GM18517 (cell line): ENCODE measurements around the gene KCNH4.
A peak's percentile ranks its signal among the peaks of the same experiment; 100 is the strongest.
"Not testable (repeated sequence)": the region's sequence is repeated elsewhere in the genome, so short reads cannot be mapped to it uniquely, and the experiment has no call there.

Experiments
- ATAC-seq: cut with Tn5 transposase; IDR thresholded peaks from one replicate; pipeline ENCODE4 v1.9.1; 2021; ENCODE audit warnings: mild to moderate bottlenecking, moderate library complexity; ENCODE audit not compliant: unreplicated experiment

KCNH4 gene

DNA sequence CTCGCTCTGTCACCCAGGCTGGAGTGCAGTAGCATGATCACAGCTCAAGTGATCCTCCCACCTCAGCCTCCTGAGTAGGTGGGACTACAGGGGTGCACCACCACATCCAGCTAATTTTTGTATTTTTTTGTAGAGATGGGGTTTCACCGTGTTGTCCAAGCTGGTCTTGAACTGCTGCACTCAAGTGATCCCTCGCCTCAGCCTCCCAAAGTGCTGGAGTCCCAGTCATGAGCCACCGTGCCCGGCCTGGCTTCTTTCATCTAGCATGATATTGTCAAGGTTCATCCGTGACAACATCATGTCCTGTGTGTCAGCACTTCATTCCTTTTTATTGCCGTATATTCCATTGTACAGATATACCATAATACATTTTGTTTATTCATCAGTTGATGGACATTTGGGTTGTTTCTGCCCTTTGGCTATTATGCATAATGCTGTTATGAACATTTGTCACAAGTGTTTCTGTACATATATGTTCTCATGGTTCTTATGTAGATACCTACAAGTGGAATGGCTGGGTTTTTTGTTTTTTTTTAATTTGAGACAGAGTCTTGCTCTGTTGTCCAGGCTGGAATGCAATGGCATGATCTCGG is 16.7 kb upstream of the KCNH4 start:
- no peak for ATAC-seq

DNA sequence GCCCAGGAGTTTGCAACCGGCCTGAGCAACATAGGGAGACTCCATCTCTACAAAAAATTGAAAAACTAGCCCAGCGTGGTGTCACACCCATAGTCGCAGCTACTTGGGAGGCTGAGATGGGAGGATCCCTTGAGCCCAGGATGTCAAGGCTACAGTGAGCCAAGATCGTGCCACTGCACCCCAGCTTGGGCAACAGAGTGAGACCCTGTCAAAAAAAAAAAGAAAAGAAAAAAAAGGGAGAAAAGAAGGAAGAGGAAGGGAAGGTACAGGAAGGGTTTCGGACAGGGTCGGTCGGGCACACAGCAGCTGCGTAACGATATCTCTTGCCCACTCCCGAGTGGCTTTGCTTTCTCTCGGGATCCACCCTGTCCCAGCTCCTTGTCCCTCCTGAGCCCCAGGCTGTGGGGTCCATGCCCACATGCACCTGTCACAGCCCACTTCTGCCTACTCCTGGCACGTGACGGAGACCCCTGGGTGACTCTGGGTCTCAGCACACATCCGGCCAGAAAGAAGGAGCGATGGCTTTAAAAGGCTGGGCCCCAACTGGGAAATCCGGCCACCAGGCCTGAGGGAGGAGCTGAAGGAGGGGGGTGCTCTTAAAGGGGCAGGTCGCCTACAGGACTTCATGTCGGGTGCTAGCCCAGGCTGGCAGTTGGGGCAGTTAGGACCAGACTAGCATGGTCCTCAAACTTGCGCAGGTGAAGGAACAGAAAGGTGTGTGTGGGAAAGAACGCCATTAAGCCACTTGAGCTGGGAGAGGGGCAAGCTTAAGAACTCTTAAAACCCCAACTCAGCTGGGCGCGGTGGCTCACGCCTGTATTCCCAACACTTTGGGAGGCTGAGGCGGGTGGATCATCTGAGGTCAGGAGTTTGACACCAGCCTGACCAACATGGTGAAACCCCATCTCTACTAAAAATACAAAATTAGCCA is 13.3 kb upstream of the KCNH4 start, which contains the start of gene GHDC:
GHDC (minus strand) TSS at position 526 of the 931 bp plus-strand sequence. CDS start 913 bp downstream, outside the sequence.
- peak; percentile 65 for ATAC-seq

DNA sequence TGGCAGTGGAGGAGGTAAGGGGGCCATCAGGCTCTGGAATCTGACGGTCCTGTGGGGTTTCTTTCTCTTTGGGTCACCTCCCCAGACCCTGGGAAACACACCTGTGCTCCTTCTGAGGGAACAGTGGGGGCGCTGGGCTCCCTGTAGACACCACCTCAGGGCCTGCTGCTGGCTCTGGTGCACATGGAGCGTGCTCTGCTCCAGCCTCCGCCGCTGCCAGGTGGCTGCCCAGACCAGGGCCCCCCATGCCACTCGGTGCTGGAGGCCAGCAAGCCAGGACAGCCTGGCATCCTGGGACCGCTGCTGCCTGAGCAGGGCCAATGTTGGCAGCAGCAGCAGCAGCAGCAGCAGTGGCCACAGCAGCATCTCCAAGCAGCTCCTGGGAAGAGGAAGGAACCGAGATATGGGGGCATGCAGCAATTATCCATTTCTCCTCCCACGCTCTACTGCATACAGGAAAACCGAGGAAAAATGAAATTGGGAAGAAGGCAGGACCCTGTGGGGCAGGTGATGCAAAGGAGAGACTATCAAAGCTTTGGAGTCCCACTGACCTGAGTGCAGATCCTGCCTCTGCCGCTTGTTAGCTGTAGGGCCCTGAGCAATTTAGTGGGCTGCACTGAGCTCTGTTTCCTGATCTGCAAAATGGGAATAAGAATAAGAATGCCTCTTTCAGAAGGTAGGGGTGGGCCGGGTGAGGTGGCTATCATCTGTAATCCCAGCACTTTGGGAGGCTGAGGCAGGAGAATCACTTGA is 12.4 kb upstream of the KCNH4 start:
- ATAC-seq, result no peak

DNA sequence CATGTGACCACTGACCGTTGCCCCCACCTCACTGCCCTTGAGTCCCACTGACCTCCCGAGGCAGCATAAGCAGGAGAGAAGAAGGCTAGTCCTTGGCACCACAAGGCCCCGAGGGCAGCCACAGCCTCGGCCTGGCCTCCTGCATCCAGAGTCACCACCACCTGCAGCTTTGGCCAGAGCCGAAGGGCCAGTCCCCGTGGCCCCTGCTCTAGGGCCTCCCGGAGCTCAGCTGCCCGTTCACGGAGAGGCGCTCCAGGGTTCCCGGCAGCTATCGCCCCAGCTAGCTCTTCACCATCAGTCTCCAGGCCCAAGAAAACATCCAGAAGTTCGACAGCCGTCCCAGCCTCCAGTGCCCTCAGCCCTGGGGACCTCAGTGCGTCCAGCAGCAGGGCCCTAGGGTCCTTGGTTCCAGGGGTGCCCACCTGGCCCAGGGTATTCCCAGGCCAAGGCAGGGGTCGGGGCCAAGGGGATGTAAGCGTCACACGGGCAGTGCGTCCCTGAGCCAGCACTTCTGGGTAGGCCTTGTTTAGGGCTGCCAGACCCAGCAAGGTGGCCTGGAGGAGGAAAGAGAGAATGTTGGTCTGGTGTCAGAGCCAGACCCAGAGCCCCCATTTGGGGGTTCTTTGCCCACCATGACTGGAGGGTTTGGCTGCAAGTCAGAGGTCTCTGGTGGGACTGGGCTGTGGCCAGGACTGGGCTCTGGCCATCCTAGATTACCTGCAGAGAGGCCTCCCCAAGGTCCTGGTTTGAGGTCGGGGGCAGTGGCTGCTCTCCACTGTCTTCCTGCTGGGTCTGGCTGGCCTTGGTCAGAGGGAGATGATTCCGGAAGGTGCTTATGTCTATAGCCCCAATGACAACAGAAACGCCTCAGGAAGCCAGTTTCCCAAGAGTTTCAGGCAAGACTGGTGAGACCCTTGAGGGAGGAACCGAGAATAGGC is 11.5 kb upstream of the KCNH4 start:
- ATAC-seq, result no peak

DNA sequence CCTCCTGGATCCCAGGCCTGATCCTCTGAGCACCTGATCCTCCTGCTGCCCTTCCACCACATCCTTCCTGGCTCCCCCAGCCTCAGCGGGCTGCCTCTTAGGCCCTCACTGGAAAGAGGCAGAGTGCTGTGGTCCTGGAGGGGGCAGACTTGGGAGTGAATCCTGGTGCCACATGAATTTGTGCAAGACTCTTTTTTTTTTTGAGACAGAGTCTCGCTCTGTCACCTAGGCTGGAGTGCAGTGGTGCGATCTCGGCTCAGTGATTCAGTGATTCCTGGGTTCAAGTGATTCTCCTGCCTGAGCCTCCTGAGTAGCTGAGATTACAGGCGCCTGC is 10.3 kb upstream of the KCNH4 start:
- ATAC-seq, result no peak

DNA sequence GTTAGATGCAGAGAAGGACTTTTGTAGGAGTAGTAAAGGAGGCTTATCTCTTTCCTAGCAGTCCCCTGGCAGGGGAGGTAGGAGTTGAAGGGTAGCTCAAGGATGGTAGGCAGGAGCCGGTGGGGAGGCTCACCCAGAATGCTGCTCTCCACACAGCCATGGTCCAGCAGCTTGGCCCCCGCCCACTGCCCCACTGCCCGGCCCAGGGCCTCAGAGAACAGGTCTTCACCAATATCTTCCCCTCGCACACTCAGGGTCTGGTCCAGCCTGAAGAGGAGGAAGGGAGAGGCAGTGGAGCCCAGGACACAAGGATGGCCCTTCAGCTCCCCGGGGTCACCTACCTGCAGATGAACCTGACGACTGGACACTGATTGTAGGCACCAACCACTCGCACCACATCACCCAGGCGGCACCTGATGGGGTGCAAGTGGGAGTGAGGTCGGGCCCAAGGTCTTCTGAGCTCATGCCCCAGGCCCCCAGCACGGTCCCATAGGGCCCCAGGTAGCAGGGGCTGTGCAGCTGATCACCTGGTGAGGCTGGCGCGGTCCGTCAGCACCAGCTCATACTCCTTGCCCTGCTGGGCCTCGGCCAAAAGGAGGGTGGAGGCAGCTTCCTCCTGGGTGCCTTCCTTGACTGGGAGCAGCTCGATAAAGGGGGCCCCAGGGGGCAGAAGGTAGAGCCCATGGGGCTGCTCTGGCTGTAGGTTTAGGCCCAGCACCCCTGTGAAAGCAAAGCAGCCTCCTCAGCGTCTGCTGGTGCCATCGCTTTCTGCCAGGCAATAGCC is 9.7 kb upstream of the KCNH4 start:
- no peak for ATAC-seq

DNA sequence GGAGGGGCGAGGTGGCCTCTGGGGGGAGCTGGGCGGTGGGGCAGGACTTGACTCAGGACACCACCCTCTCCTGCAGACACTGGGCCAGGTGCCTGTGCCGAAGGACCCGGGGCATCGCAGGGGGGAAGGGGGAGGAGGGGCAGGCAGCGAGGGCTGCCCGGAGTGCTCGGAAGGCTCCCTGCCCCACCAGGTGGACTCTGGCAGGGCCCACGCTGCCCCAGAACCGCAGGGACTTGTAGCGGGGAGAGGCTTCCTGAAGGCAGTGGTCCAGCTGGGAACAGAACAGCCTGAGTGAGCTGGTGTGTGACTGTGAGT is 8.7 kb upstream of the KCNH4 start:
- no peak for ATAC-seq

DNA sequence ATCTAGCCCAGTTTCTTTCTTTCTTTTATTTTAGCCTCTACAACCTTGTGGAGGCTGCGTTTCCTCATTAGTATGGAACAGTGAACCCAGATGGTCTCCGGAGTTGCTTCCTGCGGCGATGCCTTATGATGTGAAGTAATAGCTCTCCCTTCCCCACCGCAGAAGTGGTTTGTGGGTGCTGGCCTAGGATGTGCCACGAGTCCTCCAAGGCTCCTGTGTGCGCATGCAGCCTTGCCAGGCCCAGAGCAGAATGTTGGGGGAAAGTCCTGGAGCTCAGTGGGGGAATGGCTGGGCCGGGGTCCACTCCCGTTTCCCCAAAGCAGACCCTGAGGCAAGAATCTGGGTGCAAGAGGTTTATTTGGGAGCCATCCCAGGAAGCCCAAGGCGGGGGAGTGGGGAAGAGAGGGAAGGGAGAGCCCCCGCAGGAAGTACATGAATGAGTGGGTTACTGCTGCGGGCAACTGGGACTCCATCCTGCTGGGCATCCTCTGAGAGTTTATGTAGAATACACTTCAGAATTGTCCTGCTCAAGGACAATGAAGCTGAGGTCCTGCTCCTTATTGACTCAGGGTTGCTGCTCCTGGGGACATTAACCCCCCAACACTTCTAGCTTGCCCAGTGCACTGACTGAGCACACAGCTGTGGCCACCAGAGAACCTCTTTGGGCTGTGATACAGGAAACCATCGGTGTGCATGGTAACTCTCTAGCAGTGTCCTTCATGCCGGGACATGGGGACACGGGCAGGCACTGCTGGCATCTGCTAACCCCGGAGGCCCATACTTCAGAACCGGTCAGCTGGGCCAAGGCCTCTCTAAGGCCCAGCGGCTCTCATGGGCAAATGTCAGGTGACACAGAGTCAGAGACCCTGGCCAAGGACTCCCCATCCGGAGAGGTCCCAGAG is 8.1 kb upstream of the KCNH4 start:
- ATAC-seq, result no peak

DNA sequence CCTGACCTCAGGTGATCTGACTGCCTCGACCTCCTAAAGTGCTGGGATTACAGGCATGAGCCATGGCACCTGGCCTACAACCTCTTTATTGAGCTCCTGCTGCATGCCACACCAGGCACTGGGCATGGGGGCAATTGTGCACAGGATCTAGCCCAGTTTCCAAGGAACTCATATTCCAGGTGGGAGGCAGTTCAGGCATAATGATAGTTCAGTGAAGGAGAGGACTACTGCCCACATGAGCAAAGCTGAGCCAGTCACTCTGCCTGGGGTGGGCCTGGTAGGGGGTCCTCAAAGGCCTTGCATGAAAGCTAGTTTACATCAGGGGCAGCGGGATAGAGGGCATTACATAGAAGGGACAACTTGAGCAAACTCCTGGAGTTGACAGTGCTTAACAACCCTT is 6.9 kb upstream of the KCNH4 start:
- no peak for ATAC-seq

DNA sequence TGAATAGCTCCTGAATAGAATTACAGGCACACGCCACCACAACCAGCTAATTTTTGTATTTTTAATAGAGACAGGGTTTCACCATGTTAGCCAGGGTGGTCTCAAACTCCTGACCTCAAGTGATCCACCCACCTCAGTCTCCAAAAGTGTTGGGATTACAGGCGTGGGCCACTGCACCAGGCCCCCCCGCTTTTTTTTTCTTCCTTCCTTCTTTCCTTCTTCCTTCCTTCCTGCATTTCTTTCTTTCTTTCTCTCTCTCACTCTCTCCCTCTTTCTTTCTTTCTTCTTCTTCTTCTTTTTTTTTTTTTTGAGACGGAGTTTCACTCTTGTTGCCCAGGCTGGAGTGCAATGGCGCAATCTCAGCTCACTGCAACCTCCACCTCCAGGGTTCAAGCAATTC is 5.2 kb upstream of the KCNH4 start:
- not testable (repeated sequence) for ATAC-seq

DNA sequence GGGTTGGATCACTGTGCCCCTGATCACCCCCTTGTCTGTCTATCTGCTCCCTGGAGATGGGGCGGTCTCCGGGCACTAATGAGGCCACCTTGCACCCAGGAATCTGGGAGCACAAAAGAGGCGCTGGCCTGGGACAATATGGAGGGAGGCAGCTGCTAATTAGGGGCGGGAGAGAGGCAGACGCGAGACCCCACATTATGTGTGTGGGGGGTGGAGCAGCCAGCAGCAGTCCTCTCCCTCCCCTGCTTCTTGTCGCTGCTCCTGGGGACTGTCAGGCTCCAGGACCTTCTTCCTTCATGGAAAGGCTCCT is 4.6 kb upstream of the KCNH4 start:
- ATAC-seq, result no peak

DNA sequence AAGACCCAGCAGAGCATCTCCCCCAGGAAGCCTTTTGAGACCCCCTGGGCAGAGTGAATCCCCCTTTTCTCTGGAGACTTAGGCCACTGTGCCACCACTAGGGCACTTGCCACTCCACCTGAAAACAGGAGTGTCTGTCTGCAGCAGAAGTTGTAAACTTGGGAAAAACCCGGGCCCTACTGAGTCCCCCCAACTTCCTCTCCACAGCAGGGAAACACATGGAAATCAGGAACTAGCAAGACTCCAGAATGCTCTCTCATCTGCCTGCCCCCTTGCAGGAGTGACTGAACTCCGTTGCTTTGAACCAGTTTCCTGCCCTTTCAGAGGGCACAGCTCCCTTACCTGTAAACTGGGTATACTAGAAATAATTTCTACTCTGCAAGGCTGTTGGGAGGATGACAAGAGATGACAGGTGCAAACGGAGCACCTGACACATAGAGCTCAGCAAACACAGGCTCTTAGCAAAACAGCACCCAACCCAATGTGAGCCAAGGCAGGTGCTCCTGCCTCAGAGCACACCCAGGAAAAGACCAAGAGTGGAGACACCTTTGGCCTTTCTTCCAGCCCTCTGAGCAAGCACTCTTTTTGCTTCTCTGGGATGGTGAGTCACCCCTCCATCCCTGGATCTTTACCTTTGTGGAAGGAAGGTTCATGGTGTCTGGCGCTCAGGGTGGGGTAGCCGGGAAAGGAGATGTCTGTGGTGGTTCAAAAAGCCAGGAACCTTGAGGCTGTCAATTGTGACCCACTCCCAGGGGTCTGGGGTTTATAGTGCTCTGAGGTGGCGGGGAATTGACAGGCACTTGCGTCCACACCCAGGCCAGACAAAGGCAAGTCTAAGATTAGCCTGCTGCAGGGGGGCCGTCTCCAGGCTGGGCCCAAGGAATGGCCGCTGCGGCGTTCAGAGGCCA is 4.0 kb upstream of the KCNH4 start, which contains the start of gene HCRT:
HCRT (minus strand) TSS at position 740 of the 908 bp plus-strand sequence; CDS start at position 653, 87 bp downstream.
- ATAC-seq, result no peak

DNA sequence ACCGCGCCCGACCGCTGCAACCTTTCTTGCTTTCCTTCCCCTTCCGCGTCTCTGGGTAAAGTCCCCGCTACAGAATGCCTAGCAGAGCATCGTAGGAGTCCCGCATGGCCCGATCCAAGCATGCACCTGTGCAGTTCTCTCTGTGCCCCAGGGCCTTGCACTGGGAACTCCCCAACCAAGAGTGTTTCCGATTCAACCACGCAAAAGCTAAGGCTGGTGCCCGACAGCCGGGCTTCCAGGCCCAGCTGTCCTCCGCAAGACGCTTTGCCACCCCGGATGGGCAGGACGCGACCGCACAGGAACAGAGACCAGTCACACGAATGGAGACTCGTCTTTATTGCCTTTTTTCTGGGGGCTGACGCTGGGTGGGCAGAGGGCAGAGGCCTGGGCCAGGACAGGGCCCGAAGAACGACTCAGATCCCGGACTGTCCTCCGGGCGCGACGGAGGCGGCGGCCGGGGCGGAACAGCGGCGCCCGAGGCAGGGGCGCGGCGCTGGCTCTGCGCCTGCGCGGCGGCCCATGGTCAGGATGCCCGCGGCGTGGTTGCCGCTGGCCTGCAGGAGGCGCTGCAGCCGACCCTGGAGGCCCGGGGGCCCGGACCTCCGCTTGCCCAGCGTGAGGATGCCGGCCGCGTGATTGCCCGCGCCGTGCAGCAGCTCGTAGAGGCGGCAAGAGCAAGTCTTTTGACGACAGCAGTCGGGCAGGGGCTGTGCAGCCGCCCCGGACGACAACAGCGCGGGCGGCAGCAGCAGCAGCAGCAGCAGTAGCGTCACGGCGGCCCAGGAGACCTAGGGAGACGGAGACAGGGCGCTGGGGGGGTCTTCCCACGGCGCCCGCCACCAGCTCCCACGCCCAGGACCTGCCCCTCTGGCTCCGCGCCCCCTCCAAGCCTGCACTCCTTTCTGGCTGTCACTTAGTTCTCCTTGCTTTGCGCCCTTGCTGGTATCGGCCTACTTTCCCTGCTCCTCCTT is 3.1 kb upstream of the KCNH4 start:
- peak; percentile 65 for ATAC-seq

DNA sequence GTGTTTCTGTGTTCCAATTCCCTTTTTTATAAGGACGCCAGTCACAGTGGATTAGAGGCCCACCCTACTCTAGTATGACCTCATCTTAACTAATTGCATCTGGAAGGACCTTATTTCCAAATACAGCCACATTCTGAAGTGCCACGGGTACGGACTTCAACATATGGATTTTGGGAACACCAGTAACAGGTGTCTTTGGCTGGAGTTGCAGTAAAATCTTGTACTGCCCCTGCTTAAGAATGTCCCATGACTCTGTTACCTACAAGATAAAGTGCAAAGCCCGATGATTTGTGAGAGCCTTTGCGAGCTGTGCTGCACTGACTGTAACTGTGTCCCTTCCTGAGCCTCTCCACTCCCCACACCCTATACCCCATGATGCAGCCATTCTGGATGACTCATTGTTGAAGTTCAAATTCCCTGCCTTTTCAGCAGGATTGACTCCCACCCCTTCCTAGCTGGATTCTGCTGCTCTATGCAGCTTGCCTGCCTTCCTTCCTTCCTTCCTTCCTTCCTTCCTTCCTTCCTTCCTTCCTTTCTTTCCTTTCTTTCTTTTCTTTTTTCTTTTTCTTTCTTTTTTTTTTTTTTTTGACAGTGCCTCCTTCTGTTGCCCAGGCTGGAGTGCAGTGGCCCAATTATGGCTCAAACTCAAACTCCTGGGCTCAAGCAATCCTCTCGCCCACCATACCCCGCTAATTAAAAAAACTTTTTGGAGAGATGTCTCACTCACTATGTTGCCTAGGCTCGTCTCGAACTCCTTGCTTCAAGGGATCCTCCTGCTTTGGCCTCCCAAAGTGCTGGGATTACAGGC is 2.2 kb upstream of the KCNH4 start:
- ATAC-seq, result no peak

DNA sequence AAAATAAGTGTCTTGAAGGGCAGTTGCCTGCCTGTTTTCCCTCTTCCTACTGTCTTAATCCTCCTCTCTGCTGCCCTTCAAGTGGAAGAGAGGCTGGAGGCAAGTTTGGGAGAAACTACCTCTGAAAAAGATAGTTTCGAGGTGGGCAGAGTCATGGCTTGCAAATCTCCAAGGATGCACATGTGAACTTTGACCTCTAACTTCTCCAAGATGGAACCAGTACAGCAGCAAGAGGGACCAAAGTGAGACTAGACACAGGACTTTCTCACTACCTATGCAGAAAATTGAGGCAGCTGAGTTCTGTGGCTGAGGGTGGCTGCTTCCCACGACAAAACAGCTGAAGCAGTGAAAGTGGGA is 887 bp upstream of the KCNH4 start:
- no peak for ATAC-seq

DNA sequence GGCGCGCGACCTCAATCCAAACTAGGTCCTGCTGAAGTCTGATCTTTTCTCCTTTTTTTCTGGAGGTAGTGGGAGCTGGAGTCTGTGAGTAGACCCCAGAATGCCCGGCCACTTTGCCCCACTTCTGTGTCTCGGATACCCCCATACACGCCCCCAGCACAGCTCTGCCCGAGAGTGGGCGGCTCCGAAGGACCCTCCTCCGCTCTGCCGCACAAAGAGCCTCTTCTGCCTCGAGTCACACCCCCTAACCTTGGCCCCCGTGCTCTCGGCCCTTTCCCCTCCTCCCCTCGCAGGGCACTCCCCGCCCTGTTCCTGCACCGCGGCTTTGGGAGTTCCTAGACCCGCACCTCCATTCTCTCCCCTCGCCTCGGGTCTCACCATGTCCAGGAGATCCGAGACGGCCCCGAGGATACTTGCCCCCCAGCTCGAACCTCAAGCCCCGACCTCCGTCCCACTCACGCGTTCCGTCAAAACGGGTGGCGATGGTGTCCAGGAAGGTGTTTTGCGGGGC is 476 bp downstream of the KCNH4 start:
- ATAC-seq, result no peak
